NCI-H1105 (cell line): ENCODE results near the gene PACSIN3.
"Not testable (repeated sequence)": the region's sequence is repeated elsewhere in the genome, so short reads cannot be mapped to it uniquely, and the experiment has no call there.

Source experiments
- DNase-seq: peaks from one replicate; lab custom pipeline; 2025; lab: John Stamatoyannopoulos, UW

Gene PACSIN3

GRCh38 chr11:47186076-47186699 lies at the start of gene PACSIN3:
Gene PACSIN3 (minus strand): TSS chr11:47186434. CDS start chr11:47182727, 3,707 bp downstream.
- peak; percentile 16 for DNase-seq

- no peak for DNase-seq
These were observed 48.9 kb upstream of the PACSIN3 start for GRCh38 chr11:47235163-47235562.

DNA sequence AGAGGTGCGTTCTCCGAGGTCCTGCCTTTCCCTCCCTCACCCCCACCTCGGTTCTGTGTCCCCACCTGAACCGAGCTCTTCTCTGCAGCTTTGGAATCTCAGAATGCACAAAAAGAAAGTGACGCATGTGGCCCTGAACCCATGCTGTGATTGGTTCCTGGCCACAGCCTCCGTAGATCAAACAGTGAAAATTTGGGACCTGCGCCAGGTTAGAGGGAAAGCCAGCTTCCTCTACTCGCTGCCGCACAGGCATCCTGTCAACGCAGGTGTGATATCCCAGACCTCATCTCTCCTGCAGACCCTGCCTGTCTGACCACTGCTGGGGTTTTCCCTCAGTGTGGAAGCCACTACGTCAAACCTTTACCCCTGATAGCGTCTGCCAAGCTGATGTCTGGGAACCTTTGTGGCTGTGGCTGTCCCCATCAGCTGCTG lies 48.5 kb upstream of the PACSIN3 start:
- peak; percentile 70 for DNase-seq

DNA sequence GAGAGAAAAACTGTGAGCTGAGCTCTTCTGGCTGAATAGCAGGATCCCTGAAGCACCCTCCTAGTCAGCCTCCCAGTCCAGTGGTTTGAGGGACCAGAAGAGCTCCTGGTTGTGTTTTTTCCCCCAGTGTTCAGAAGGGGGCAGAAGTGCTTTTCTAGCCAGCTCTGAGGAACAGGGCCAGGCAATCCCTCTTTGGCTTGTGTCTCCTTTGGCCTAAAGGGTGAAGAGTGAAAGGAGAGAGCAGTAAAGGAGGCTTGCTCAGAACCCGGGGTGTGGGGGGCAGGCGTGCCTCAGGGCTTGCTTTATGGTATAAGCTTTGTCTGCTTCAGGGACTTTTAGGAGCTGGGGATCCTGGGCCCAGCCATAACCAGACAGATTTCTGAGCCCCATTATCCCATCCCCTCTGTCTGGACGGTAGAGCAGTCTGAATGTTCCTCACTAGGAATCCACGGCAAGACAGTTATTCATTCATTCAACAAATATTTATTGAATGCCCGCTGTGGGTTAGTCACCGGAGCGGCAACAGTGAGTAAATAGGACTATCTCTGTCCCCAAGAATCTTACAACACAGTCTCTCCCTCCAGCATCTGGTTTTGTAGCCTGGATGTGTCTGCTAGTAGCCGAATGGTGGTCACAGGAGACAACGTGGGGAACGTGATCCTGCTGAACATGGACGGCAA lies 47.9 kb upstream of the PACSIN3 start:
- peak; percentile 65 for DNase-seq

DNA sequence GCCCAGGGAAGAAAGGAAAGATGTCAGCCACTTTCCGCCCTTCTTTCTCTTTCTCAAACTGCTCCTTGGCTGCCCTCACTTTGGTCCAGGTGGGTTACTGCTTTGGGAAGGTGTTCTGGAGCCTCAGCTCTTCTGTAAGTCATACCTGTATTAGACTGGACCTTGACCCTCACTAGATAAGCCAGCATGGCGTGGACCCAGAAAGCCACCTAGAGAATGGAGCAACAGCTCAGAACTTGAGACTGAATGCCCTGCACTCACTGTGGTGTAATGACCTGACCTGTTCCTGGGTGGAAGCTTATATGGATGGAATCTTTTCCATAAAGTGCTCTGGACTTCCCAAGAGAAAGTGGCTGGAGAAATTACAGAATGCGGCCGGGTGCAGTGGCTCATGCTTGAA lies 46.8 kb upstream of the PACSIN3 start:
- DNase-seq, result no peak

DNA sequence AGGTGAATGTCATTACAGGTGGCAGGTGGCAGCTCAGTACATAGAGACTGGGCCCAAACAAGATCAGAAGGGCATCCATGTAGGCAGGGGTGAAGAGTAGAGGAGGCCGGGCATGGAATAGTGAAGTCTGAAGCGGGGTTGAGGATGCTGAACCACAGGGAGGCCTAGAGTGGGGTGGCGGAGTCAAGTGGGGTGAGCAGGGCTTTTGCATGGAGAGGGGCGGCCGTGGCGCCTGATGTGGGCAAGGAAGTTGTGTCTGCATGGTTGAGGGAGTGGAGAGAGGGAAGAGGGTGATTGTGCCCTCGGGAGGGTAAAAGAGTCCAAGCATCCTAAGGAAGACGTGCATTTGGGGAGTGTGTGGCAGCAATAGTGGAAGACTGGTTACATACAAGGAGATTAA lies 42.9 kb upstream of the PACSIN3 start:
- DNase-seq, result no peak

DNA sequence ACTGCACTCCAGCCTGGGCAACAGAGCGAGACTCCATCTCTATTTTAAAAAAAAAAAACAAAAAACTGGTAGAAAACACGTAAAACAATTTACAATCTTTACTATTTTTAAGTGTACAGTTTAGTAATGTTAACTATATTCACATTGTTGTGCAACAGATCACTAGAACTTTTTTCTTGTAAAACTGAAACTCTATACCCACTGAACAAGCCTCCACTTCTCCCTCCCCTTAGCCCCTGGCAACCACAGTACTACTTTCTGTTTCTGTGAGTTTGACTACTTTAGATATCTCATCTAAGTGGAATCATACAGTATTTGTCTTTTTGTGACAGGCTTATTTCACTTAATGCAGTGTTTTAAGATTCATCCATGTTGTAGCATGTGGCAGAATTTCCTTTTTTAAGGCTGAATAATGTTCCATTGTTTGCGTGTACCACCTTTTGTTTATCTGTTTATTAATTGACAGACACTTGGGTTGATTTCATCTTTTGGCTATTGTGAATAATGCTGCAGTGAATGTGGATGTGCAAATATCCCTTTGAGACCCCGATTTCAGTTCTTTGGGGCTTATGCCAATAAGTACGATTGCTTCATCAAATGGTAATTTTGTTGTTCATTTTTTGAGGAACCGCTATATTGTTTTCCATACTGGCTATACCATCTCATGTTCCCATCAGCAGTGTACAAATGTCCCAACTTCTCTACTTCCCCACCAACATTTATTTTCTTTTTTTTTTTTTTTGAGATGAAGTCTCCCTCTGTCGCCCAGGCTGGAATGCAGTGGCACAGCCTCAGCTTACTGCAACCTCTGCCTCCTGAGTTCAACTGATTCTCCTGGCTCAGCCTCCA lies 39.5 kb upstream of the PACSIN3 start:
- no peak for DNase-seq

DNA sequence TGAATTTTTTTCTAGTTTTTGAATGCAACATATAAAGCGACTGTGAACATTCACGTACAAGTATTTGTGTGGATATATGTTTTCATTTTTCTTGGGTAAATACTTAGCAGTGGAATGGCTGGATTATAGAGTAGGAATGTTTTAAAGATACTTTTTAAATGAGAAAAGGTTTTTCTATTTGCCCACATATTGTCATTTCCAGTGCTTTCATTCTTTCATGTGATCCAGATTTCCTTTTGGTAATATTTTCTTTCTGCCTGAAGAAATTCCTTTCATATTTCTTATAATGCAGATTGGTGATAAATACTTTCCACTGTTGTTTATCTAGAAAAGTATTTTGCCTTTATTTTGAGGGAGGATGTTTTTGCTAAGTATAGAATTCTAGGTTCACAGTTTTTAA lies 36.5 kb upstream of the PACSIN3 start:
- no peak for DNase-seq

GRCh38 chr11:47220401-47220821 lies 34.2 kb upstream of the PACSIN3 start:
- DNase-seq, result no peak

DNA sequence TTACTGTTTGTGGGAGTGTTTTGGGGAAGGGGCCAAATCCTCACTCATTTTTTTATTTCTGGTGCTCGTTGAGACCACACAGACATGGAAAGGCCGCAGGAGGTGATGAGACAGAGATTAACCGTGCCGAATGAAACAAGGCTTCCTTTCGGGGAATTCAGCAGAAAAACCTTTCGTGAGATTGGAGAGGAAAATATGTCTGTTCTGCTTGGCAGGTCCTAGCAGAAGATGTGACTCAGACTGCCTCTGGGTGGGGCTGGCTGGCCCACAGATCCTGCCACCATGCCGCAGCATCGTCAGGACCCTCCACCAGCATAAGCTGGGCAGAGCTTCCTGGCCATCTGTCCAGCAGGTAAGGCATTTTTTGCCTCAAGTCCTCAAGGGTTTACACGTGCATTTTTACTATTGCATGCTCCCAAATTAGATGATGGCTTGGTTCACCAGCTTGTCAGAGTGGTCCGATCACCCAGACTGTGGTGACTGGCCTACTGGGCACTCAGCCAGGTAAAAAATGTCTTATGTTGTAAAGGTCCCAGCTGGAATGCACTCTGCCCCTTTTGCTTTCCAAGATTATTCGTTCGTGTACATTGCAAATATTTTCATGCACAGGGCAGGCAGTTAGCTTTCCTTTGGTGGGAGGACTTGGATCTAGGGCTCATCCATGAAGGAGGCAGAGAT lies 30.0 kb upstream of the PACSIN3 start:
- DNase-seq, result peak; percentile 9

DNA sequence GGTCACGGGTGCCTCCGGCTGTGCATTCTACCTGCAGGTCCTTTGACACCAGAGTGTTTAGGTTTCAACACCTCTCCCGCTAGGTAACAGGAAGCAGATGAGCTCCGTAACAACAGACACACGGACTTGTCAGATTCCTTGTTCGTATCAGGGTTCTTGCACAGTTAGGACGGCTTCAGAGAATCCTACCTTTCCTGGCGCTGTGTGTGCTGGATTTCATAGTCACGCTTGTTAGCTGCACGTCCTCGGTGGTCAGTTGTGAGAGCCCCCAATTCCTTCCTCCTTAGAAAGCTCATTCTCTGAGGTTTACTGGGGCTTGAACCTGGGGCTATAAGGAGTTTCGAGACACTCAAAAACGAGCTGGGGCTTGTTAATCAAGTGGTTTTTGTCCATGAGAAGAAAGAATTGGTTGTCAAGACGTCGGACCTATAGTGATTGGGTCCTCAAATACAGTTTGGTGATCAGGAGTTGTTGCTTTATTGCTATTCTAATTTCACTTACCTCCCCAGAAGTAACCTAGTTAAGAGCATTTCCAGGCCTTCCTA lies 29.2 kb upstream of the PACSIN3 start:
- no peak for DNase-seq

DNA sequence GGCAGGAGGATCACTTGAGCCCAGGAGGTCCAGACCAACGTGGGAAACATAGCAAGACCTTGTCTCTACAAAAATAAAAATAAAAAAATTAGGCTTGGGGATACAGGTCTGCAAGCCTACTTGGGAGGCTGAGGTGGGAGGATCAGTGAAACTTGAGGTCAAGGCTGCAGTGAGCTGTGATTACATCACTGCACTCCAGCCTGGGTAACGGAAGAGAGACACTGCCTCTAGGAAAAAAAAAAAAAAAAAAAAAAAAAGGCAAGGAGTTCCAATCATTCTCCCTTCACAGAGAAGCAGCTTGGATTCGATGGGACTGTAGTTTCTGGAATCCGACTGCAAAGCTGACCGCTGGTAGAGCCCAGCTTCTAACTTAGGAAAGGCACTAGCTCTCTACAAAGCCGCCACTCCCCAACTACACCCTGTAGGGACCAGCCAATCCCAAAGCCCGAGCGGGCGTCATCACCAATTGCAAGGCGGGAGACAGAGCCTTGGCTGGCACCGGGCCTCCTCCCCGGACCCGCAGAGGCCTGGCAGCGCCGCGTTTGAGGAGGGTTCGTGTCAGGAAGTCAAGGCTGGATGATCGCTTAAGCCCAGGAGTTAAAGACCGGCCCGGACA lies 27.8 kb upstream of the PACSIN3 start:
- DNase-seq, result peak; percentile 92

- no peak for DNase-seq
These were observed 26.7 kb upstream of the PACSIN3 start for GRCh38 chr11:47212938-47213337.

- no peak for DNase-seq
These were observed 22.4 kb upstream of the PACSIN3 start for GRCh38 chr11:47208628-47209027.

DNA sequence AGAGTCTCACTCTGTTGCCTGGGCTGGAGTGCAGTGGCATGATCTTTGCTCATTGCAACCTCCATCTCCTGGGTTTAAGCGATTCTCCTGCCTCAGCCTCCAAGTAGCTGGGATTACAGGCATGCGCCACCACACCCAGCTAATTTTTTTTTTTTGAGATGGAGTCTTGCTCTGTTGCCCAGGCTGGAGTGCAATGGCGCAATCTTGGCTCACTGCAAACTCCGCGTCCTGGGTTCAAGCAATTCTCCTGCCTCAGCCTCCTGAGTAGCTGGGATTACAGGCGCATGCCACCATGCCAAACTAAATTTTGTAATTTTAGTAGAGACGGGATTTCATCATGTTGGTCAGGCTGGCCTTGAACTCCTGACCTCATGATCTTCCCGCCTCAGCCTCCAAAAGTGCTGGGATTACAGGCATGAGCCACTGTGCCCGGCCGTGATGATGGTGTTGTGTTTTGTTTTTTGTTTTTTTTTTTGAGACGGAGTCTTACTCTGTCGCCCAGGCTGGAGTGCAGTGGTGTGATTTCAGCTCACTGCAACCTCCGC lies 21.8 kb upstream of the PACSIN3 start:
- DNase-seq, result not testable (repeated sequence)

DNA sequence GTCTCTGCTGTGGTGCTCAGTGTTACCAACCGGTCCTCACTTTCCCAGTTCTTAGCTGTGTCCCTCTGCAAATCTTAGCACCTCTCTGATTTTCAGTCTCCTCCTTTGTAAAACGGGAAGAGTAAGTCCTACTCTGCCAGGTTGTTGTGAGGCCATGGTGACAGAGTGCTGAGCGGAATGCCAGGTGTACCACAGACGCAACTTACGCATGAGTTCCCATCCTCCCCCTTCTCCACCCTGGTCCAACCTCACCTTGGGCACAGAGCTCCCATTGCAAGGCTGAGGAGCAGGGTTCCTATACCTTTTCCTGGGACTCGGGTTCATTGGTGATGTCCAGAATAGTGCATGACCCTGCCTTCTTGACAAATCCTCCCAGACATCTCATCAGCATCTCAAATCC lies 21.2 kb upstream of the PACSIN3 start:
- DNase-seq, result no peak

DNA sequence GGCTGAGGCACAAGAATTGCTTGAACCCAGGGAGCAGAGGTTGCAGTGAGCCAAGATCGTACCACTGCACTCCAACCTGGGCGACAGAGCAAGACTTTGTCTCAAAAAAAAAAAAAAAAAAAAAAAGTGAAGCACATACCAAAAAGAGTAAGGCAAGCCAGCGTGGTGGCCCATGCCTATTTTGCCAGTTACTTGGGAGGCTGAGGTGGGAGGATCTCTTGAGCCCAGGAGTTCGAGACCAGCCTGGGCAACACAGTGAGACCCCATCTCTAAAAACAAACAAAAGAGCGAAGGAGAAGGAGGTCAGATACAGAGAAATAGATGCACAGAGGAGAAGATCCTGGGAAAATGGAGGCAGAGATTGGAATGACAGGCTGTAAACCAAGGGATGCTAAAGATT lies 20.3 kb upstream of the PACSIN3 start:
- DNase-seq, result not testable (repeated sequence)

GRCh38 chr11:47204637-47204989 lies 18.4 kb upstream of the PACSIN3 start:
- DNase-seq, result no peak

GRCh38 chr11:47202576-47202975 lies 16.3 kb upstream of the PACSIN3 start:
- no peak for DNase-seq

DNA sequence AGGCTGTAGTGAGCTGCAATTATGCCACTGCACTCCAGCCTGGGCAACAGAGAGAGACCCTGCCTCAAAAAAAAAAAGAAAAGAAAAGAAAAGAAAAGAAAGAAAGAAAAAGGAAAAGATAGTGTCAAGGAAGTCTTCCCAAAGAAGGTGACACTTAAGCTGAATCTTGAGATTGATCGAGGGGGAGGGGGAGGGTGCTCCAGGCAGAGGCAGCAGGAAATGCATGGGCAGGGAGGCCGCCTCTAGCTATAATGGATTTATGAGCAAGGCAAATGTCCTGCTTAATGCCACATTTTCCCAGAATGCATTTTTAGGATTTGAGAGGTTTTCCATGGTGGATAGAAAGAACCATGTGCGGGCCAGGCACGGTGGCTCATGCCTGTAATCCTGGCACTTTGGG lies 14.8 kb upstream of the PACSIN3 start:
- no peak for DNase-seq

- DNase-seq, result not testable (repeated sequence)
These were observed 11.9 kb upstream of the PACSIN3 start for GRCh38 chr11:47198161-47198560.
